Neural progenitor cell (in vitro differentiated cells): ENCODE results near the gene ZNF280D.

ENCODE experiments used
- EZH2phosphoT487 ChIP-seq: fragments of 200-600 bp; sonication (generic); IDR thresholded peaks from 2 replicates; pipeline ENCODE4 v1.6.1; 2017; ENCODE audit warnings: antibody characterized with exemption
- TF ChIP-seq, protein P1 (sequence below): fragments of 200-600 bp; sonication (generic); IDR thresholded peaks from 2 replicates; pipeline ENCODE4 v1.5.1; 2017; ENCODE audit warnings: antibody characterized with exemption, mild to moderate bottlenecking

DNA sequence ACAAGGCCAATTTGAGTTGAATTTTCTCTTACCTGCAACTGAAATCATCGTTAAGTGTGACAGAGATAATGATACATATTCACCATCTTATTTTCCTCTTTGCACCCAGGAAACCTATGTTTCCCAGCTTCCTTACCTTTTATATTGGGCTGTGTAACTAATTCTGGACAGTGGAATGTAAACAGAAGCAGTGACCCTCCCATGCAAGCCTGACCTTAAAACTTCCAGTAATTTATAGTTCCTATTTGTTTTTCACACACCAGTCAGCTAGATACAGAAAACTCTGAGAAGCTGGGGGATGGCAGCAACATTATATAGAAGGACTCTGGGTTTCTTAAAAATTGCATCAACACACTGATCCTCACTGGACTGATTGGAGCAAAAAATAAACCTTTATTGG lies 4.5 kb upstream of the ZNF280D start:
- TF ChIP-seq, protein P1, sequence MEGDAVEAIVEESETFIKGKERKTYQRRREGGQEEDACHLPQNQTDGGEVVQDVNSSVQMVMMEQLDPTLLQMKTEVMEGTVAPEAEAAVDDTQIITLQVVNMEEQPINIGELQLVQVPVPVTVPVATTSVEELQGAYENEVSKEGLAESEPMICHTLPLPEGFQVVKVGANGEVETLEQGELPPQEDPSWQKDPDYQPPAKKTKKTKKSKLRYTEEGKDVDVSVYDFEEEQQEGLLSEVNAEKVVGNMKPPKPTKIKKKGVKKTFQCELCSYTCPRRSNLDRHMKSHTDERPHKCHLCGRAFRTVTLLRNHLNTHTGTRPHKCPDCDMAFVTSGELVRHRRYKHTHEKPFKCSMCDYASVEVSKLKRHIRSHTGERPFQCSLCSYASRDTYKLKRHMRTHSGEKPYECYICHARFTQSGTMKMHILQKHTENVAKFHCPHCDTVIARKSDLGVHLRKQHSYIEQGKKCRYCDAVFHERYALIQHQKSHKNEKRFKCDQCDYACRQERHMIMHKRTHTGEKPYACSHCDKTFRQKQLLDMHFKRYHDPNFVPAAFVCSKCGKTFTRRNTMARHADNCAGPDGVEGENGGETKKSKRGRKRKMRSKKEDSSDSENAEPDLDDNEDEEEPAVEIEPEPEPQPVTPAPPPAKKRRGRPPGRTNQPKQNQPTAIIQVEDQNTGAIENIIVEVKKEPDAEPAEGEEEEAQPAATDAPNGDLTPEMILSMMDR: no peak
- no peak for TF ChIP-seq EZH2phosphoT487
